Mucosa of descending colon (tissue), 3 donors: ENCODE data around the gene PDE4B. TPM values are rescaled to one million over a fixed set of nuclear protein-coding genes. Genes with fewer than 3 reads are reported as not detected.

Experiments
- ATAC-seq: fragments of 200-7000 bp; cut with Tn5 transposase; one replicate; pipeline ENCODE4 v1.9.1; 2020; ENCODE audit warnings: mild to moderate bottlenecking, moderate library complexity
- DNase-seq, 3 donors: peaks; one replicate each; pipeline ENCODE4 v3.0.0-alpha.2; 2020
- H3K36me3 ChIP-seq: fragments of 200-600 bp; one replicate; pipeline ENCODE4 v1.8.0; 2021; ENCODE audit warnings: low read depth, mild to moderate bottlenecking
- H3K4me1 ChIP-seq: fragments of 200-600 bp; one replicate; pipeline ENCODE4 v1.8.0; 2021; ENCODE audit warnings: low read depth, mild to moderate bottlenecking
- H3K4me3 ChIP-seq: fragments of 200-600 bp; one replicate; pipeline ENCODE4 v1.8.0; 2021; ENCODE audit warnings: mild to moderate bottlenecking
- H3K9me3 ChIP-seq: fragments of 200-600 bp; one replicate; pipeline ENCODE4 v1.8.0; 2021; ENCODE audit warnings: mild to moderate bottlenecking
- CTCF ChIP-seq: fragments of 200-600 bp; IDR thresholded peaks from one replicate; pipeline ENCODE4 v1.8.0; 2022; ENCODE audit warnings: antibody characterized with exemption, mild to moderate bottlenecking
- intact Hi-C, 2 donors: fragments of 100-400 bp; cut with DNase I in 1 of 2; cut with micrococcal nuclease in 1 of 2; formaldehyde crosslinking; loops; one replicate each; pipeline versions ENCODE4 v1.11.0 to v1.11.1; 2022; cut with DNase I, micrococcal nuclease
- total RNA-seq, 3 donors: library from RNA; stranded (reverse); fragmentation: NEBNext Ultra II Directional in 2 of 3; extraction: Animal tissue kit (Norgen Biotek cat#: 25700) in 2 of 3; gene quantifications; one replicate each; pipeline versions ENCODE4 v1.2.1 to v1.2.4, GENCODE V29; 2021 to 2023
- donor health status: DM: no; HTN: no; CAD: no; lungs with moderate emphysema.
- donor health status: DM: no; HTN: no; CAD: no.
- donor health status: DM: no; HTN: yes; CAD: no.

PDE4B gene
- total RNA-seq, 3 donors from 2014 or later, result 3.4 to 6.6 (median 4.9) TPM

- no peak overlapping the region for H3K4me3 ChIP-seq
- TF ChIP-seq CTCF, result no peak
- no peaks in the 10 kb centered on the region for H3K9me3 ChIP-seq
- DNase-seq (no peak), ATAC-seq (no peak)
- H3K4me1 ChIP-seq, result no peaks in the 10 kb centered on the region
- intact Hi-C loops, result no loop called here
- no peaks in the 10 kb centered on the region for H3K36me3 ChIP-seq
Observed at GRCh38 chr1:65821386-65821785, 28.7 kb downstream of the PDE4B start.

- no peak for TF ChIP-seq CTCF
- Histone ChIP-seq H3K4me1 (no peaks in the 10 kb centered on the region), H3K9me3 (no peaks in the 10 kb centered on the region), H3K4me3 (no peak overlapping the region), H3K36me3 (no peaks in the 10 kb centered on the region)
- intact Hi-C loops, result no loop called here
- ATAC-seq (no peak), DNase-seq (no peak)
Observed at GRCh38 chr1:65824103-65824502, 31.4 kb downstream of the PDE4B start.

GRCh38 chr1:65825741-65826140, 33.0 kb downstream of the PDE4B start:
- H3K4me1 ChIP-seq, result no peaks in the 10 kb centered on the region
- ATAC-seq (no peak), DNase-seq (no peak)
- H3K36me3 ChIP-seq, result no peaks in the 10 kb centered on the region
- H3K9me3 ChIP-seq, result no peaks in the 10 kb centered on the region
- intact Hi-C loops, result no loop called here
- no peak overlapping the region for H3K4me3 ChIP-seq
- no peak for TF ChIP-seq CTCF

- no peak for ATAC-seq
- Histone ChIP-seq H3K9me3 (no peaks in the 10 kb centered on the region), H3K4me1 (no peaks in the 10 kb centered on the region), H3K36me3 (no peaks in the 10 kb centered on the region), H3K4me3 (no peak overlapping the region)
- intact Hi-C loops, result no loop called here
- DNase-seq, result no peak
- TF ChIP-seq CTCF, result no peak
Observed at GRCh38 chr1:65826782-65827181, 34.1 kb downstream of the PDE4B start.

GRCh38 chr1:65827346-65827745, 34.7 kb downstream of the PDE4B start:
- Histone ChIP-seq H3K9me3 (no peaks in the 10 kb centered on the region), H3K4me1 (no peaks in the 10 kb centered on the region), H3K36me3 (no peaks in the 10 kb centered on the region), H3K4me3 (no peak overlapping the region)
- intact Hi-C loops, result no loop called here
- ATAC-seq (no peak), DNase-seq (no peak)
- no peak for TF ChIP-seq CTCF

GRCh38 chr1:65830306-65830705, 37.6 kb downstream of the PDE4B start:
- no peak for TF ChIP-seq CTCF
- Histone ChIP-seq H3K4me3 (no peak overlapping the region), H3K36me3 (no peaks in the 10 kb centered on the region), H3K4me1 (no peaks in the 10 kb centered on the region), H3K9me3 (no peaks in the 10 kb centered on the region)
- intact Hi-C loops, result no loop called here
- no peak for DNase-seq
- peak; percentile 54 for ATAC-seq
